HUES64 (cell line): Measurements from ENCODE around the gene RNF169. TPM values are rescaled to one million over a fixed set of nuclear protein-coding genes. Genes with fewer than 3 reads are reported as not detected.
A peak's percentile ranks its signal among the peaks of the same experiment; 100 is the strongest.

Source experiments
- H3K27ac ChIP-seq: 2 replicates; pipeline ENCODE4 v1.7.0; 2013; ENCODE audit warnings: low read depth, low read length, inconsistent platforms
- H3K27me3 ChIP-seq: 2 replicates; pipeline ENCODE4 v1.6.1; 2013; ENCODE audit warnings: mild to moderate bottlenecking, low read length; ENCODE audit not compliant: insufficient read depth
- H3K36me3 ChIP-seq: 2 replicates; pipeline ENCODE4 v1.6.1; 2013; ENCODE audit warnings: mild to moderate bottlenecking, low read length; ENCODE audit not compliant: insufficient read depth
- H3K4me1 ChIP-seq: 2 replicates; pipeline ENCODE4 v1.6.1; 2013; ENCODE audit warnings: mild to moderate bottlenecking, low read length, moderate library complexity; ENCODE audit not compliant: insufficient read depth
- H3K4me3 ChIP-seq: 2 replicates; pipeline ENCODE4 v1.5.1; 2013; ENCODE audit warnings: mild to moderate bottlenecking, low read length, moderate library complexity
- H3K9ac ChIP-seq: 2 replicates; pipeline ENCODE4 v1.6.1; 2013; ENCODE audit warnings: mild to moderate bottlenecking, low read depth, low read length
- H3K9me3 ChIP-seq: 2 replicates; pipeline ENCODE4 v1.6.1; 2013; ENCODE audit warnings: low read depth, low read length; ENCODE audit not compliant: insufficient read depth
- WGBS: fragments of 150-250, 120-280 bp; methylation state at CpG from one replicate; pipeline ENCODE4 v1.1.7; 2013; ENCODE audit warnings: missing lambda C conversion rate; 5-methylcytosine and 5-hydroxymethylcytosine counted together
- polyA plus RNA-seq, 2 experiments: library from polyadenylated mRNA; stranded (reverse); fragments of 50-300 nt; gene quantifications; one replicate each; pipeline ENCODE4 v1.2.3, GENCODE V29; 2013

The RNF169 gene
- 5.2 TPM for polyA plus RNA-seq (2013, experiment 1 of 2)
- polyA plus RNA-seq (2013, experiment 2 of 2), result 5.6 TPM

GRCh38 chr11:74748211-74749126 is at the start of gene RNF169:
TSS of gene RNF169 (plus strand) at chr11:74748849. CDS start at chr11:74748881, 32 bp downstream.
- Histone ChIP-seq H3K4me1 (peaks cover 18% of the 10 kb centered on the region), H3K4me3 (peak within 1 kb of the TSS; percentile 86)

DNA sequence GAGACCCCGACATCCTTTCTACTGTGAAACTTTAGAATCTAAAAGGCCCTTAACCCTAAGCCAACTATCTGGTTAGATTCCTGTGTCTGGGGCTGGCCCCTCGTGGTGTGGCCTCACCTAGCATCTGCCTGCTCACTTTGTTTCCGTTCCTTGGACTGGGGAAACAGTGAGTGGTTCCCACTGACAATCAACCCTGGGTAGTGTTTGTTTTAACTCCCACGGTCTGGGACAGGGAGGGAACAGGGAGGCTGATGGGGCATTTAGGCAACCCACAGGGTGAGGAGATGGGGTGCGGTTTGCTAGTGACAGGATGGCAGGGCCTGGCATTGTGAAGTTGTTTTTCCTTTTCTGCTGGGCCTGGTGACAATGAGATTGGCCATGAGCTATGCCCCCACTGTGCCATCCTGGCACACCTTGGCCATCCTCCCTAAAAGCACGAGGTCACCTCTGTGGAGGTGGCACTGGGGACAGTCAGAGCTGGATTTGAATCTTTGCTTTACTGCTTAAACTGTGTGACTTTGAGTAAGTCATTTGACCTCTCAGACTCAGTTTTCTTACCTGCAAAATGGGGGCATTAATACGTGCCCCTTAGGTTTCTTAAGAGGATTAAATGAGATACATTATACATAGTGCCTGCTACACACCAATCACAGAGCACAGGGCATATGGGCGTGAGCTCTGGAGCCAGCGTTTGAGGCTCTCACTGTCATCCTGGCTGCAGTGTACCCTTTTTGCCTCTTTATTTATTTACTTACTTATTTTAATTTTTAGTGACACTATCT is 48.8 kb upstream of the RNF169 start:
- H3K9ac ChIP-seq, result no peak overlapping the region
- WGBS, result 83% methylated on average over 9 of the region's 9 CpGs

More at GRCh38 chr11:74748211-74749126, at the start of gene RNF169:
- whole genome bisulfite sequencing, result 2% methylated on average over 44 of the region's 47 CpGs
- Histone ChIP-seq H3K27ac (peak within 1 kb of the TSS; percentile 61; the same call in 1 of the 2 replicates), H3K9me3 (no peaks in the 10 kb centered on the region), H3K9ac (peak within 1 kb of the TSS; percentile 94), H3K36me3 (no peaks in the 10 kb centered on the region), H3K27me3 (no peaks in the 10 kb centered on the region)

DNA sequence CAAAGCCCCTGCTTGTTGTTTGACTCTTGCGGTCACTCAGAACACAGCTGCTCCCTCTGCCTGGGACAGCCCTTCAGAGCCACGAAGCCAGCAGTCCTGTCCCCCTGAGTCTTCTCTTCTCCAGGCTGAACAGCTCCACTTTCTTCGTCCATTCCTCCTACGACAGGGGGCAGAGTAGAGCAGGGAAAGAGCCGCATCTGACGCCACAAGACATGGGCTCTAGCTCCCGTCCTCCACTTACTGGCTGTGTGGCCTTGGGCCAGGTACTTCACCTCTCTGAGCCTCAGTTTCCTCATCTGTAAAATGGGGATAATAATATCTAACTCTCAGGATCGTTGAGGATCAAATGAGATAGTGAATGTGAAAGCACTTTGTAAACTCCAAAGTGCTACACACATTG is 47.3 kb upstream of the RNF169 start:
- Histone ChIP-seq H3K27me3 (no peaks in the 10 kb centered on the region), H3K9me3 (no peaks in the 10 kb centered on the region), H3K9ac (no peak overlapping the region), H3K4me3 (no peak overlapping the region), H3K4me1 (peaks cover 13% of the 10 kb centered on the region), H3K36me3 (no peaks in the 10 kb centered on the region), H3K27ac (no peak overlapping the region)
- 65% methylated on average over 8 of the region's 8 CpGs for WGBS

More for the DNA sequence above, 48.8 kb upstream of the RNF169 start:
- peaks cover 16% of the 10 kb centered on the region for H3K4me1 ChIP-seq
- H3K27ac ChIP-seq, result no peak overlapping the region
- no peaks in the 10 kb centered on the region for H3K27me3 ChIP-seq
- H3K9me3 ChIP-seq, result no peaks in the 10 kb centered on the region
- H3K4me3 ChIP-seq, result no peak overlapping the region
- no peaks in the 10 kb centered on the region for H3K36me3 ChIP-seq

DNA sequence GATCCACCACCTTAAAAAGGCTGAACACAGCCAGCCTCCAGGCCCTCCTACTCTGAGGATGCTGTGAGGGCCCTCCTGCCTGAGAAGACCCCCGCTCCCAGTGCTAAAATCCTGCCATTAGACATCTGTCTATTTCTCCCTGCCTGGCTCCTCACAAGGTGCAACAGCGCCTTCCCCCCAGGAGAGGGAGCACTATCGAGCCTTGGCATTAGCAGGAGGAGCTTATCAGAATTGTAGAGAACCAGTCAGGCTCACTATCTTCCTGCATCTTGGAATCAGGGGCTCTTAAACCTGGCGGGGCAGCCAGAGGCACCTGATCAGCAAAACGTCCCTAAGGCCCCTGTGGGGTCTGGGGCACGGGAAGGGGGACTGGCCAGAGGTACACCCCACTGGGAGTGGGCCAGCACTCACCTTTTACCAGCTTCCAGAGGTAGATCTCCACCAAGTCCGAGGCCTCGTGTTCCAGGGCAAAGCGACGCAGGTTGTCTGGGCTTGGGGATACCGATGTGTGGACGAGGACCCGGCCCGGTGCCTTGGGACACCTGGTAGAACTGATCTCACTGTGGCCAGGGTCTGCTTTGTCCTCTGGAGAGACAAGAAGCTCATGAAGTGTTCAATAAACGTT is 46.2 kb upstream of the RNF169 start:
- WGBS, result 61% methylated on average over 15 of the region's 15 CpGs

DNA sequence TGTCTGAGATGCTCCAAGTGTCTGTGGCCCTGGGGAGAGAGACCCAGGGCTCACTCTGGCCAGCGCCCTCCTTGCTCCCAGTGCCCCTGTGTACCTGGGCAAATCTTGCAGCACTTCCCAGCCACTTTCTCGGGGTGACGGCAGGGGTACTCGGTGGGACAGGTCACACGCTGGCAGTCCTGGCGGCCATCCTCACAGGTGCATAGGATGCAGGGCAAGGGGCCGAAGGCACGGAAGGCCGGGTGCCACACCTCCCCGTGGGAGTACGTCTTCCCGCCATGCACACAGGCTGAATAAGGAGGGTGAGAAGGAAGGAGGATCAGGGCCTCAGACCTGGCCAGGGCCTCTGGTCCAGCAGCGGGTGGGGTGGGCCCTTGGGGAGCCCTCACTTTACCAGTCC is 45.4 kb upstream of the RNF169 start:
- H3K4me3 ChIP-seq, result no peak overlapping the region
- H3K36me3 ChIP-seq, result no peaks in the 10 kb centered on the region
- WGBS, result 94% methylated on average over 13 of the region's 13 CpGs
- H3K27me3 ChIP-seq, result no peaks in the 10 kb centered on the region
- H3K9ac ChIP-seq, result no peak overlapping the region
- no peaks in the 10 kb centered on the region for H3K4me1 ChIP-seq
- no peaks in the 10 kb centered on the region for H3K9me3 ChIP-seq
- H3K27ac ChIP-seq, result no peak overlapping the region

More for the DNA sequence above, 46.2 kb upstream of the RNF169 start:
- H3K36me3 ChIP-seq, result no peaks in the 10 kb centered on the region
- H3K9ac ChIP-seq, result no peak overlapping the region
- H3K9me3 ChIP-seq, result no peaks in the 10 kb centered on the region
- no peak overlapping the region for H3K27ac ChIP-seq
- H3K4me1 ChIP-seq, result 0 out of 2 replicates have a peak, but pooled peaks cover 1% of the 10 kb centered on the region
- no peaks in the 10 kb centered on the region for H3K27me3 ChIP-seq
- H3K4me3 ChIP-seq, result no peak overlapping the region

GRCh38 chr11:74707182-74707581 is 41.5 kb upstream of the RNF169 start:
- no peaks in the 10 kb centered on the region for H3K27me3 ChIP-seq
- H3K27ac ChIP-seq, result no peak overlapping the region
- H3K9ac ChIP-seq, result no peak overlapping the region
- 93% methylated on average over 3 of the region's 3 CpGs for WGBS
- H3K4me1 ChIP-seq, result peaks cover 6% of the 10 kb centered on the region
- no peak overlapping the region for H3K4me3 ChIP-seq
- no peaks in the 10 kb centered on the region for H3K9me3 ChIP-seq
- no peaks in the 10 kb centered on the region for H3K36me3 ChIP-seq

GRCh38 chr11:74707602-74708510 is 40.8 kb upstream of the RNF169 start:
- Histone ChIP-seq H3K9ac (no peak overlapping the region), H3K4me3 (no peak overlapping the region), H3K9me3 (no peaks in the 10 kb centered on the region), H3K36me3 (no peaks in the 10 kb centered on the region), H3K4me1 (peaks cover 6% of the 10 kb centered on the region), H3K27ac (no peak overlapping the region), H3K27me3 (no peaks in the 10 kb centered on the region)
- WGBS, result 79% methylated on average over 10 of the region's 10 CpGs

- no peaks in the 10 kb centered on the region for H3K9me3 ChIP-seq
- H3K4me3 ChIP-seq, result no peak overlapping the region
- H3K4me1 ChIP-seq, result peaks cover 6% of the 10 kb centered on the region
- H3K27me3 ChIP-seq, result no peaks in the 10 kb centered on the region
- H3K27ac ChIP-seq, result no peak overlapping the region
- H3K9ac ChIP-seq, result no peak overlapping the region
- WGBS, result 63% methylated on average over 3 of the region's 3 CpGs
- H3K36me3 ChIP-seq, result no peaks in the 10 kb centered on the region
Measured at GRCh38 chr11:74709175-74709574, 39.5 kb upstream of the RNF169 start.

- no peaks in the 10 kb centered on the region for H3K36me3 ChIP-seq
Measured at GRCh38 chr11:74710281-74710938, 38.2 kb upstream of the RNF169 start.

DNA sequence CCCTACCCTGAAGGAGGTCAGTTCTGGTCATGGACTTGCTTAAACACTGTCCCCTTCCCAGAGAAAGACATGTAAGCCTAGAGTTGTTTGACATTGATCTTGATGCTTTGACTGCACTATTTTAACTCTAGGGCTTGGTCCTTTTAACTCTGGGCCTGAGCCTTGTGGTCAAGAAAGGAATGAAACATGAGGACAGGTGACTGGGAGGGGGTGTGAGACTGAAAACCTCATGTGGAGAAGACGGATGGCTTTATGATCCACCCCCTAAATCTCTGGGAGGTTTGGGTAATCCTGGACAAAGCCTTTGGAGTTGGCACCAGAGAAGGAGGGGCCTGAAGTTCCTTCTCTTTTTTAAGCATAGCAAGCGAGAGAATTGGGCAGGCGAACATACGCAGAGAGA is 35.0 kb upstream of the RNF169 start:
- Histone ChIP-seq H3K4me3 (no peak overlapping the region), H3K36me3 (no peaks in the 10 kb centered on the region), H3K27ac (no peak overlapping the region), H3K9me3 (no peaks in the 10 kb centered on the region), H3K27me3 (no peaks in the 10 kb centered on the region), H3K9ac (no peak overlapping the region), H3K4me1 (peaks cover 6% of the 10 kb centered on the region)
- 63% methylated on average over 4 of the region's 4 CpGs for WGBS

More at GRCh38 chr11:74710281-74710938, 38.2 kb upstream of the RNF169 start:
- Histone ChIP-seq H3K4me1 (peaks cover 6% of the 10 kb centered on the region), H3K27me3 (no peaks in the 10 kb centered on the region), H3K4me3 (no peak overlapping the region), H3K27ac (no peak overlapping the region), H3K9ac (no peak overlapping the region; the same call in 1 of the 2 replicates), H3K9me3 (no peaks in the 10 kb centered on the region)
- 67% methylated on average over 8 of the region's 8 CpGs for WGBS
